HepG2 (cell line): ENCODE data around the gene PPIA. TPM values are rescaled to one million over a fixed set of nuclear protein-coding genes. Genes with fewer than 3 reads are reported as not detected.

Experiments used
- HES4 ChIP-seq: sonication (generic); formaldehyde crosslinking; IDR thresholded peaks from 2 replicates; pipeline ENCODE4 v1.9.0; 2021; ENCODE audit warnings: mild to moderate bottlenecking, missing genetic modification reagents, borderline replicate concordance
- KDM2A ChIP-seq: sonication (generic); formaldehyde crosslinking; IDR thresholded peaks from 2 replicates; pipeline ENCODE4 v1.4.0; 2020; ENCODE audit warnings: low read depth, missing genetic modification reagents, borderline replicate concordance
- RAD21 ChIP-seq: fragments of 450-650 bp; formaldehyde crosslinking; IDR thresholded peaks from 2 replicates; pipeline ENCODE4 v1.5.0; 2020; ENCODE audit warnings: mild to moderate bottlenecking
- SAP130 ChIP-seq: IDR thresholded peaks from 2 replicates; pipeline ENCODE4 v1.6.1; 2016; ENCODE audit warnings: low read depth
- STAG1 ChIP-seq: sonication (generic); formaldehyde crosslinking; IDR thresholded peaks from 2 replicates; pipeline ENCODE4 v1.4.0; 2020; ENCODE audit warnings: missing genetic modification reagents
- TMF1 ChIP-seq: sonication (generic); formaldehyde crosslinking; IDR thresholded peaks from 2 replicates; pipeline ENCODE4 v1.8.1; 2022; ENCODE audit warnings: low read depth, missing genetic modification reagents
- TOE1 ChIP-seq: sonication (generic); formaldehyde crosslinking; IDR thresholded peaks from 2 replicates; pipeline ENCODE4 v1.4.0; 2020; ENCODE audit warnings: mild to moderate bottlenecking, missing genetic modification reagents
- ZFY ChIP-seq: sonication (generic); formaldehyde crosslinking; IDR thresholded peaks from 2 replicates; pipeline ENCODE4 v1.4.0; 2020; ENCODE audit warnings: missing genetic modification reagents
- polyA plus RNA-seq, 8 experiments: library from polyadenylated mRNA; depleted of rRNA in 3 of 8; stranded (reverse) in 7 of 8; unstranded in 1 of 8; fragments of >200 nt; fragmentation: Illumina TruSeq in 4 of 8; extraction: Trizol in 4 of 8; gene quantifications; 2 replicates each; pipeline versions ENCODE4 v1.2.1 to v1.2.3, GENCODE V29; 2011 to 2016; ENCODE audit warnings: low read depth in 4 of 8, missing spikeins in 1 of 8, mixed read lengths in 1 of 8; ENCODE audit not compliant: insufficient read depth in 1 of 8
- total RNA-seq, 5 experiments: library from RNA; depleted of rRNA; stranded (reverse); fragments of >200 nt; fragmentation: Illumina TruSeq; extraction: Trizol; gene quantifications; 2 replicates each; pipeline ENCODE4 v1.2.3, GENCODE V29; 2016; ENCODE audit warnings: low read depth in 1 of 5
- TF ChIP-seq, protein P1 (sequence below): sonication (generic); formaldehyde crosslinking; IDR thresholded peaks from 2 replicates; pipeline ENCODE4 v1.4.0; 2020; ENCODE audit warnings: missing genetic modification reagents, mild to moderate bottlenecking, borderline replicate concordance
- TF ChIP-seq, protein P2 (sequence below): sonication (generic); formaldehyde crosslinking; IDR thresholded peaks from 2 replicates; pipeline ENCODE4 v1.5.0; 2020; ENCODE audit warnings: missing genetic modification reagents
- TF ChIP-seq, protein P3 (sequence below): sonication (generic); formaldehyde crosslinking; IDR thresholded peaks from 2 replicates; pipeline ENCODE4 v1.5.1; 2020; ENCODE audit warnings: mild to moderate bottlenecking, moderate library complexity, missing genetic modification reagents
- TF ChIP-seq, protein P4 (sequence below): sonication (generic); formaldehyde crosslinking; IDR thresholded peaks from 2 replicates; pipeline ENCODE4 v1.4.0; 2020; ENCODE audit warnings: missing genetic modification reagents
- TF ChIP-seq, protein P5 (sequence below): sonication (generic); formaldehyde crosslinking; IDR thresholded peaks from 2 replicates; pipeline ENCODE4 v1.4.0; 2020; ENCODE audit warnings: mild to moderate bottlenecking, low read depth, missing genetic modification reagents
- TF ChIP-seq, protein P6 (sequence below): sonication (generic); formaldehyde crosslinking; IDR thresholded peaks from 2 replicates; pipeline ENCODE4 v1.5.0; 2020; ENCODE audit warnings: mild to moderate bottlenecking, missing genetic modification reagents
- TF ChIP-seq, protein P7 (sequence below): sonication (generic); formaldehyde crosslinking; IDR thresholded peaks from 2 replicates; pipeline ENCODE4 v1.5.0; 2020; ENCODE audit warnings: mild to moderate bottlenecking, missing genetic modification reagents, moderate library complexity

Gene PPIA
- total and polyA plus RNA-seq, 2 of the 13 experiments (the other 11 are each of a cell fraction or from before 2014, with no cell fraction given) = 2,268 to 3,010 TPM

DNA sequence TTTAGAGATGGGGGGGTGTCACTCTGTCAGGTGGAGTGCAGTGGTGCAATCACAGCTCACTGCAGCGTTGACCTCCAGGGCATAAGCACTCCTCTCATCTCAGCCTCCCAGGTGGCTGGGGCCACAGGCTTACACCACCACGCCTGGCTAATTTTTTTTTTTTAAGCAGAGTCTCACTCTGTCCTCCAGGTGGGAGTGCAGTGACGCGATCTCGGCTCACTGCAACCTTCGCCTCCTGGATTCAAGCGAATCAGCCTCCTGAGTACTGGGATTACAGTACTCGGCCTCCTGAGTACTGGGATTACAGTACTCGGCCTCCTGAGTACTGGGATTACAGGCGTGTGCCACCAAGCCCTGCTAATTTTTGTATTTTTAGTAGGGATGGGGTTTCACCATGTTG is 23.6 kb upstream of the PPIA start (continued):
- TF ChIP-seq, protein P1, sequence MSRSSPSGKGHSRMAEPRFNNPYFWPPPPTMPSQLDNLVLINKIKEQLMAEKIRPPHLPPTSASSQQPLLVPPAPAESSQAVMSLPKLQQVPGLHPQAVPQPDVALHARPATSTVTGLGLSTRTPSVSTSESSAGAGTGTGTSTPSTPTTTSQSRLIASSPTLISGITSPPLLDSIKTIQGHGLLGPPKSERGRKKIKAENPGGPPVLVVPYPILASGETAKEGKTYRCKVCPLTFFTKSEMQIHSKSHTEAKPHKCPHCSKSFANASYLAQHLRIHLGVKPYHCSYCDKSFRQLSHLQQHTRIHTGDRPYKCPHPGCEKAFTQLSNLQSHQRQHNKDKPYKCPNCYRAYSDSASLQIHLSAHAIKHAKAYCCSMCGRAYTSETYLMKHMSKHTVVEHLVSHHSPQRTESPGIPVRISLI (CRISPR knock-in tag) = peak; percentile 84
- TF ChIP-seq, protein P2, sequence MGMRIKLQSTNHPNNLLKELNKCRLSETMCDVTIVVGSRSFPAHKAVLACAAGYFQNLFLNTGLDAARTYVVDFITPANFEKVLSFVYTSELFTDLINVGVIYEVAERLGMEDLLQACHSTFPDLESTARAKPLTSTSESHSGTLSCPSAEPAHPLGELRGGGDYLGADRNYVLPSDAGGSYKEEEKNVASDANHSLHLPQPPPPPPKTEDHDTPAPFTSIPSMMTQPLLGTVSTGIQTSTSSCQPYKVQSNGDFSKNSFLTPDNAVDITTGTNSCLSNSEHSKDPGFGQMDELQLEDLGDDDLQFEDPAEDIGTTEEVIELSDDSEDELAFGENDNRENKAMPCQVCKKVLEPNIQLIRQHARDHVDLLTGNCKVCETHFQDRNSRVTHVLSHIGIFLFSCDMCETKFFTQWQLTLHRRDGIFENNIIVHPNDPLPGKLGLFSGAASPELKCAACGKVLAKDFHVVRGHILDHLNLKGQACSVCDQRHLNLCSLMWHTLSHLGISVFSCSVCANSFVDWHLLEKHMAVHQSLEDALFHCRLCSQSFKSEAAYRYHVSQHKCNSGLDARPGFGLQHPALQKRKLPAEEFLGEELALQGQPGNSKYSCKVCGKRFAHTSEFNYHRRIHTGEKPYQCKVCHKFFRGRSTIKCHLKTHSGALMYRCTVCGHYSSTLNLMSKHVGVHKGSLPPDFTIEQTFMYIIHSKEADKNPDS (CRISPR knock-in tag) = peak; percentile 62; the same call in 1 of the 2 replicates
- TF ChIP-seq, protein P3, sequence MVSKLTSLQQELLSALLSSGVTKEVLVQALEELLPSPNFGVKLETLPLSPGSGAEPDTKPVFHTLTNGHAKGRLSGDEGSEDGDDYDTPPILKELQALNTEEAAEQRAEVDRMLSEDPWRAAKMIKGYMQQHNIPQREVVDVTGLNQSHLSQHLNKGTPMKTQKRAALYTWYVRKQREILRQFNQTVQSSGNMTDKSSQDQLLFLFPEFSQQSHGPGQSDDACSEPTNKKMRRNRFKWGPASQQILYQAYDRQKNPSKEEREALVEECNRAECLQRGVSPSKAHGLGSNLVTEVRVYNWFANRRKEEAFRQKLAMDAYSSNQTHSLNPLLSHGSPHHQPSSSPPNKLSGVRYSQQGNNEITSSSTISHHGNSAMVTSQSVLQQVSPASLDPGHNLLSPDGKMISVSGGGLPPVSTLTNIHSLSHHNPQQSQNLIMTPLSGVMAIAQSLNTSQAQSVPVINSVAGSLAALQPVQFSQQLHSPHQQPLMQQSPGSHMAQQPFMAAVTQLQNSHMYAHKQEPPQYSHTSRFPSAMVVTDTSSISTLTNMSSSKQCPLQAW = 0 out of 2 replicates have a peak, but pooled peaks have one; percentile 23
- TF ChIP-seq TOE1 (CRISPR knock-in tag) = no peak
- 0 out of 2 replicates have a peak, but pooled peaks have one; percentile 19 for TF ChIP-seq KDM2A (CRISPR knock-in tag)
- peak; percentile 80 for TF ChIP-seq STAG1 (CRISPR knock-in tag)
- TF ChIP-seq, protein P4, sequence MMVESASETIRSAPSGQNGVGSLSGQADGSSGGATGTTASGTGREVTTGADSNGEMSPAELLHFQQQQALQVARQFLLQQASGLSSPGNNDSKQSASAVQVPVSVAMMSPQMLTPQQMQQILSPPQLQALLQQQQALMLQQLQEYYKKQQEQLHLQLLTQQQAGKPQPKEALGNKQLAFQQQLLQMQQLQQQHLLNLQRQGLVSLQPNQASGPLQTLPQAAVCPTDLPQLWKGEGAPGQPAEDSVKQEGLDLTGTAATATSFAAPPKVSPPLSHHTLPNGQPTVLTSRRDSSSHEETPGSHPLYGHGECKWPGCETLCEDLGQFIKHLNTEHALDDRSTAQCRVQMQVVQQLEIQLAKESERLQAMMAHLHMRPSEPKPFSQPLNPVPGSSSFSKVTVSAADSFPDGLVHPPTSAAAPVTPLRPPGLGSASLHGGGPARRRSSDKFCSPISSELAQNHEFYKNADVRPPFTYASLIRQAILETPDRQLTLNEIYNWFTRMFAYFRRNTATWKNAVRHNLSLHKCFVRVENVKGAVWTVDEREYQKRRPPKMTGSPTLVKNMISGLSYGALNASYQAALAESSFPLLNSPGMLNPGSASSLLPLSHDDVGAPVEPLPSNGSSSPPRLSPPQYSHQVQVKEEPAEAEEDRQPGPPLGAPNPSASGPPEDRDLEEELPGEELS (CRISPR knock-in tag) = no peak
- TF ChIP-seq, protein P5, sequence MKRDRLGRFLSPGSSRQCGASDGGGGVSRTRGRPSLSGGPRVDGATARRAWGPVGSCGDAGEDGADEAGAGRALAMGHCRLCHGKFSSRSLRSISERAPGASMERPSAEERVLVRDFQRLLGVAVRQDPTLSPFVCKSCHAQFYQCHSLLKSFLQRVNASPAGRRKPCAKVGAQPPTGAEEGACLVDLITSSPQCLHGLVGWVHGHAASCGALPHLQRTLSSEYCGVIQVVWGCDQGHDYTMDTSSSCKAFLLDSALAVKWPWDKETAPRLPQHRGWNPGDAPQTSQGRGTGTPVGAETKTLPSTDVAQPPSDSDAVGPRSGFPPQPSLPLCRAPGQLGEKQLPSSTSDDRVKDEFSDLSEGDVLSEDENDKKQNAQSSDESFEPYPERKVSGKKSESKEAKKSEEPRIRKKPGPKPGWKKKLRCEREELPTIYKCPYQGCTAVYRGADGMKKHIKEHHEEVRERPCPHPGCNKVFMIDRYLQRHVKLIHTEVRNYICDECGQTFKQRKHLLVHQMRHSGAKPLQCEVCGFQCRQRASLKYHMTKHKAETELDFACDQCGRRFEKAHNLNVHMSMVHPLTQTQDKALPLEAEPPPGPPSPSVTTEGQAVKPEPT (CRISPR knock-in tag) = no peak
- TF ChIP-seq SAP130 (CRISPR knock-in tag) = 0 out of 2 replicates have a peak, but pooled peaks have one; percentile 20
- no peak for TF ChIP-seq TMF1 (CRISPR knock-in tag)
- TF ChIP-seq, protein P6, sequence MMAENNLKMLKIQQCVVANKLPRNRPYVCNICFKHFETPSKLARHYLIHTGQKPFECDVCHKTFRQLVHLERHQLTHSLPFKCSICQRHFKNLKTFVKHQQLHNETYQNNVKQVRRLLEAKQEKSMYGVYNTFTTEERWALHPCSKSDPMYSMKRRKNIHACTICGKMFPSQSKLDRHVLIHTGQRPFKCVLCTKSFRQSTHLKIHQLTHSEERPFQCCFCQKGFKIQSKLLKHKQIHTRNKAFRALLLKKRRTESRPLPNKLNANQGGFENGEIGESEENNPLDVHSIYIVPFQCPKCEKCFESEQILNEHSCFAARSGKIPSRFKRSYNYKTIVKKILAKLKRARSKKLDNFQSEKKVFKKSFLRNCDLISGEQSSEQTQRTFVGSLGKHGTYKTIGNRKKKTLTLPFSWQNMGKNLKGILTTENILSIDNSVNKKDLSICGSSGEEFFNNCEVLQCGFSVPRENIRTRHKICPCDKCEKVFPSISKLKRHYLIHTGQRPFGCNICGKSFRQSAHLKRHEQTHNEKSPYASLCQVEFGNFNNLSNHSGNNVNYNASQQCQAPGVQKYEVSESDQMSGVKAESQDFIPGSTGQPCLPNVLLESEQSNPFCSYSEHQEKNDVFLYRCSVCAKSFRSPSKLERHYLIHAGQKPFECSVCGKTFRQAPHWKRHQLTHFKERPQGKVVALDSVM = peak; percentile 50; the same call in 1 of the 2 replicates
- TF ChIP-seq, protein P7, sequence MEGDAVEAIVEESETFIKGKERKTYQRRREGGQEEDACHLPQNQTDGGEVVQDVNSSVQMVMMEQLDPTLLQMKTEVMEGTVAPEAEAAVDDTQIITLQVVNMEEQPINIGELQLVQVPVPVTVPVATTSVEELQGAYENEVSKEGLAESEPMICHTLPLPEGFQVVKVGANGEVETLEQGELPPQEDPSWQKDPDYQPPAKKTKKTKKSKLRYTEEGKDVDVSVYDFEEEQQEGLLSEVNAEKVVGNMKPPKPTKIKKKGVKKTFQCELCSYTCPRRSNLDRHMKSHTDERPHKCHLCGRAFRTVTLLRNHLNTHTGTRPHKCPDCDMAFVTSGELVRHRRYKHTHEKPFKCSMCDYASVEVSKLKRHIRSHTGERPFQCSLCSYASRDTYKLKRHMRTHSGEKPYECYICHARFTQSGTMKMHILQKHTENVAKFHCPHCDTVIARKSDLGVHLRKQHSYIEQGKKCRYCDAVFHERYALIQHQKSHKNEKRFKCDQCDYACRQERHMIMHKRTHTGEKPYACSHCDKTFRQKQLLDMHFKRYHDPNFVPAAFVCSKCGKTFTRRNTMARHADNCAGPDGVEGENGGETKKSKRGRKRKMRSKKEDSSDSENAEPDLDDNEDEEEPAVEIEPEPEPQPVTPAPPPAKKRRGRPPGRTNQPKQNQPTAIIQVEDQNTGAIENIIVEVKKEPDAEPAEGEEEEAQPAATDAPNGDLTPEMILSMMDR (CRISPR knock-in tag) = peak; percentile 64
- TF ChIP-seq ZFY = no peak
- peak; percentile 66 for TF ChIP-seq RAD21 (CRISPR knock-in tag)
- no peak for TF ChIP-seq HES4 (CRISPR knock-in tag)
